Central memory CD8-positive, alpha-beta T cell (primary cell): Measurements from ENCODE around the gene KCNQ1OT1.

Experiments used
- ATAC-seq: fragments of 150-1000 bp; cut with Tn5 transposase; replicated peaks from 2 replicates; pipeline ENCODE4 v1.10.0; 2022; ENCODE audit warnings: mild to moderate bottlenecking, moderate FRiP score, moderate number of reproducible peaks; ENCODE audit not compliant: poor library complexity, severe bottlenecking; ENCODE audit errors: extremely low read depth
- DNase-seq, 2 donors: peaks; one replicate each; pipeline ENCODE4 v3.0.0; 2021; ENCODE audit warnings: low spot score in 2 of 2
- H3K27ac Mint-ChIP-seq: one replicate; pipeline ENCODE4 v1.8.0; 2022; ENCODE audit warnings: low read depth, mild to moderate bottlenecking, moderate library complexity, mixed read lengths
- H3K27me3 Mint-ChIP-seq: one replicate; pipeline ENCODE4 v1.8.0; 2022; ENCODE audit warnings: mixed read lengths
- H3K36me3 Mint-ChIP-seq: one replicate; pipeline ENCODE4 v1.8.0; 2022; ENCODE audit warnings: mild to moderate bottlenecking, moderate library complexity, mixed read lengths; ENCODE audit not compliant: insufficient read depth
- H3K4me1 Mint-ChIP-seq: one replicate; pipeline ENCODE4 v1.8.0; 2022; ENCODE audit warnings: mixed read lengths
- H3K4me3 Mint-ChIP-seq: one replicate; pipeline ENCODE4 v1.8.0; 2022; ENCODE audit warnings: mild to moderate bottlenecking, moderate library complexity, mixed read lengths
- H3K9me3 Mint-ChIP-seq: one replicate; pipeline ENCODE4 v1.8.0; 2022; ENCODE audit warnings: mixed read lengths

Gene KCNQ1OT1

GRCh38 chr11:2699531-2700414 is at the start of gene KCNQ1OT1:
Gene KCNQ1OT1, minus strand, starts transcription at chr11:2699994.
- ATAC-seq, result peak; percentile 98
- H3K36me3 Mint-ChIP-seq, result peaks cover 6% of the 10 kb centered on the region
- DNase-seq, result peak; percentile 73 to 86
- peak within 1 kb of the TSS; percentile 33 for H3K27ac Mint-ChIP-seq
- peaks cover 6% of the 10 kb centered on the region for H3K4me1 Mint-ChIP-seq
- no peaks in the 10 kb centered on the region for H3K27me3 Mint-ChIP-seq
- H3K9me3 Mint-ChIP-seq, result no peaks in the 10 kb centered on the region
- peak within 1 kb of the TSS; percentile 80 for H3K4me3 Mint-ChIP-seq

- DNase-seq (no peak), ATAC-seq (no peak)
- no peak overlapping the region for H3K4me3 Mint-ChIP-seq
- H3K4me1 Mint-ChIP-seq, result peaks cover 5% of the 10 kb centered on the region
- no peaks in the 10 kb centered on the region for H3K36me3 Mint-ChIP-seq
- peaks cover 17% of the 10 kb centered on the region for H3K27me3 Mint-ChIP-seq
- no peak overlapping the region for H3K27ac Mint-ChIP-seq
- H3K9me3 Mint-ChIP-seq, result peaks cover 4% of the 10 kb centered on the region
These were observed 49.2 kb upstream of the KCNQ1OT1 start for GRCh38 chr11:2748814-2749554.

GRCh38 chr11:2748061-2748813 is 48.4 kb upstream of the KCNQ1OT1 start:
- Mint-ChIP-seq H3K36me3 (no peaks in the 10 kb centered on the region), H3K27me3 (peaks cover 17% of the 10 kb centered on the region), H3K27ac (no peak overlapping the region), H3K4me3 (no peak overlapping the region), H3K4me1 (peaks cover 5% of the 10 kb centered on the region), H3K9me3 (no peaks in the 10 kb centered on the region)
- no peak for ATAC-seq
- no peak for DNase-seq

GRCh38 chr11:2747248-2748027 is 47.6 kb upstream of the KCNQ1OT1 start:
- ATAC-seq (no peak), DNase-seq (no peak)
- Mint-ChIP-seq H3K36me3 (no peaks in the 10 kb centered on the region), H3K27ac (no peak overlapping the region), H3K4me3 (no peak overlapping the region), H3K9me3 (no peaks in the 10 kb centered on the region), H3K4me1 (peaks cover 5% of the 10 kb centered on the region), H3K27me3 (peaks cover 17% of the 10 kb centered on the region)

- Mint-ChIP-seq H3K27ac (no peak overlapping the region), H3K27me3 (peaks cover 17% of the 10 kb centered on the region), H3K4me1 (peaks cover 5% of the 10 kb centered on the region), H3K36me3 (no peaks in the 10 kb centered on the region), H3K4me3 (no peak overlapping the region), H3K9me3 (no peaks in the 10 kb centered on the region)
- ATAC-seq (no peak), DNase-seq (no peak)
These were observed 46.8 kb upstream of the KCNQ1OT1 start for GRCh38 chr11:2746401-2747247.

GRCh38 chr11:2745511-2745910 is 45.7 kb upstream of the KCNQ1OT1 start:
- H3K4me1 Mint-ChIP-seq, result peaks cover 5% of the 10 kb centered on the region

GRCh38 chr11:2744166-2744565 is 44.4 kb upstream of the KCNQ1OT1 start:
- H3K4me1 Mint-ChIP-seq, result peaks cover 3% of the 10 kb centered on the region
- H3K36me3 Mint-ChIP-seq, result no peaks in the 10 kb centered on the region
- no peaks in the 10 kb centered on the region for H3K9me3 Mint-ChIP-seq
- no peak overlapping the region for H3K4me3 Mint-ChIP-seq
- peaks cover 6% of the 10 kb centered on the region for H3K27me3 Mint-ChIP-seq
- DNase-seq, result no peak
- H3K27ac Mint-ChIP-seq, result no peak overlapping the region
- no peak for ATAC-seq

More at GRCh38 chr11:2745511-2745910, 45.7 kb upstream of the KCNQ1OT1 start:
- Mint-ChIP-seq H3K4me3 (no peak overlapping the region), H3K9me3 (no peaks in the 10 kb centered on the region), H3K27ac (no peak overlapping the region), H3K36me3 (no peaks in the 10 kb centered on the region), H3K27me3 (peaks cover 10% of the 10 kb centered on the region)
- DNase-seq (no peak), ATAC-seq (no peak)

GRCh38 chr11:2743427-2744110 is 43.8 kb upstream of the KCNQ1OT1 start:
- H3K9me3 Mint-ChIP-seq, result no peaks in the 10 kb centered on the region
- H3K4me3 Mint-ChIP-seq, result no peak overlapping the region
- no peaks in the 10 kb centered on the region for H3K27me3 Mint-ChIP-seq
- H3K4me1 Mint-ChIP-seq, result no peaks in the 10 kb centered on the region
- DNase-seq (no peak), ATAC-seq (no peak)
- H3K27ac Mint-ChIP-seq, result no peak overlapping the region
- H3K36me3 Mint-ChIP-seq, result no peaks in the 10 kb centered on the region

- Mint-ChIP-seq H3K27me3 (no peaks in the 10 kb centered on the region), H3K36me3 (no peaks in the 10 kb centered on the region), H3K9me3 (no peaks in the 10 kb centered on the region), H3K4me1 (no peaks in the 10 kb centered on the region), H3K27ac (no peak overlapping the region), H3K4me3 (no peak overlapping the region)
- ATAC-seq (no peak), DNase-seq (no peak)
These were observed 43.0 kb upstream of the KCNQ1OT1 start for GRCh38 chr11:2742611-2743426.

- Mint-ChIP-seq H3K4me1 (no peaks in the 10 kb centered on the region), H3K9me3 (no peaks in the 10 kb centered on the region), H3K4me3 (no peak overlapping the region), H3K27ac (no peak overlapping the region), H3K27me3 (no peaks in the 10 kb centered on the region), H3K36me3 (no peaks in the 10 kb centered on the region)
- ATAC-seq, result no peak
- DNase-seq, result no peak
These were observed 42.4 kb upstream of the KCNQ1OT1 start for GRCh38 chr11:2742201-2742600.
